IMR-90 (cell line): ENCODE results near the gene ZBTB47. TPM values are rescaled to one million over a fixed set of nuclear protein-coding genes. Genes with fewer than 3 reads are reported as not detected.
A peak's percentile ranks its signal among the peaks of the same experiment; 100 is the strongest.

Source experiments
- ATAC-seq: fragments of 200-7000 bp; cut with Tn5 transposase; 2 replicates; pipeline ENCODE4 v1.9.1; 2020; ENCODE audit warnings: low read depth, mild to moderate bottlenecking, moderate library complexity
- BruUV-seq: library from RNA; stranded (reverse); fragments of 400-500 nt; replicated peaks from 2 replicates; lab custom pipeline; 2021; lab: Mats Ljungman, UMichigan
- CTCF ChIA-PET: fragments of 300-600 bp; formaldehyde crosslinking; extraction: SDS; loops from one replicate; lab custom pipeline; 2021; ENCODE audit warnings: antibody characterized with exemption; lab: Yijun Ruan, JAX
- POLR2A ChIA-PET: fragments of 300-600 bp; sonication (Branson Sonifier 250); formaldehyde crosslinking; loops from one replicate; lab custom pipeline; 2022; ENCODE audit warnings: antibody characterized with exemption; ENCODE audit not compliant: unreplicated experiment; lab: Charles Lee
- DNase-seq: peaks from one replicate; pipeline ENCODE4 v3.0.0; 2013
- H2AFZ ChIP-seq: replicated peaks from 2 replicates; pipeline ENCODE3; 2013; ENCODE audit warnings: low read length, mild to moderate bottlenecking; ENCODE audit not compliant: poor library complexity
- H2AK5ac ChIP-seq: 2 replicates; pipeline ENCODE4 v1.6.1; 2013; ENCODE audit warnings: low read depth, low read length, inconsistent platforms
- H2AK9ac ChIP-seq: replicated peaks from 2 replicates; pipeline ENCODE3; 2013; ENCODE audit warnings: mild to moderate bottlenecking, low read depth, low read length, moderate library complexity; ENCODE audit not compliant: poor library complexity
- H2BK120ac ChIP-seq: 2 replicates; pipeline ENCODE4 v1.6.1; 2013; ENCODE audit warnings: low read depth, low read length, inconsistent platforms
- H2BK15ac ChIP-seq: 3 replicates; pipeline ENCODE4 v1.6.1; 2013; ENCODE audit warnings: low read depth, low read length, inconsistent platforms
- H2BK20ac ChIP-seq: 2 replicates; pipeline ENCODE4 v1.6.1; 2013; ENCODE audit warnings: low read depth, mild to moderate bottlenecking, inconsistent platforms, low read length, moderate library complexity
- H2BK5ac ChIP-seq: 2 replicates; pipeline ENCODE4 v1.6.1; 2013; ENCODE audit warnings: mild to moderate bottlenecking, low read depth, low read length, inconsistent platforms; ENCODE audit not compliant: poor library complexity, severe bottlenecking
- H3K14ac ChIP-seq: replicated peaks from 2 replicates; pipeline ENCODE4 v1.6.1; 2013; ENCODE audit warnings: low read depth, low read length, inconsistent platforms
- H3K18ac ChIP-seq: 2 replicates; pipeline ENCODE4 v1.6.1; 2013; ENCODE audit warnings: low read depth, low read length, control low read depth
- H3K23ac ChIP-seq: 2 replicates; pipeline ENCODE4 v1.6.1; 2013; ENCODE audit warnings: low read depth, low read length, inconsistent platforms
- H3K27ac ChIP-seq: 2 replicates; pipeline ENCODE4 v1.5.1; 2013; ENCODE audit warnings: mild to moderate bottlenecking, control low read depth, low read length; ENCODE audit not compliant: insufficient read depth
- H3K27me3 ChIP-seq: 2 replicates; pipeline ENCODE4 v1.6.1; 2013; ENCODE audit warnings: low read length; ENCODE audit not compliant: control insufficient read depth, insufficient read depth
- H3K36me3 ChIP-seq: 2 replicates; pipeline ENCODE4 v1.6.1; 2013; ENCODE audit warnings: low read length, mixed read lengths; ENCODE audit not compliant: control insufficient read depth, insufficient read depth
- H3K4ac ChIP-seq: 2 replicates; pipeline ENCODE4 v1.6.1; 2013; ENCODE audit warnings: low read depth, low read length, inconsistent platforms
- H3K4me1 ChIP-seq: 2 replicates; pipeline ENCODE4 v1.6.1; 2013; ENCODE audit warnings: low read length, mixed read lengths; ENCODE audit not compliant: control insufficient read depth, insufficient read depth
- H3K4me2 ChIP-seq: 2 replicates; pipeline ENCODE4 v1.6.1; 2013; ENCODE audit warnings: low read depth, mild to moderate bottlenecking, control low read depth, low read length, moderate library complexity
- H3K4me3 ChIP-seq: 2 replicates; pipeline ENCODE4 v1.5.1; 2013; ENCODE audit warnings: low read depth, mild to moderate bottlenecking, control low read depth, low read length, moderate library complexity; ENCODE audit not compliant: insufficient read depth
- H3K56ac ChIP-seq: 2 replicates; pipeline ENCODE4 v1.6.1; 2013; ENCODE audit warnings: low read length, inconsistent platforms; ENCODE audit not compliant: insufficient read depth; ENCODE audit errors: extremely low read depth
- H3K79me1 ChIP-seq, 2 experiments: 2 replicates each; pipeline ENCODE4 v1.6.1; 2013; ENCODE audit warnings: low read length in 2 of 2, inconsistent platforms in 1 of 2, low read depth in 1 of 2
- H3K9ac ChIP-seq: 2 replicates; pipeline ENCODE4 v1.6.1; 2013; ENCODE audit warnings: low read depth, low read length, control low read depth
- H3K9me1 ChIP-seq: 2 replicates; pipeline ENCODE4 v1.6.1; 2013; ENCODE audit warnings: low read length, inconsistent platforms; ENCODE audit not compliant: insufficient read depth
- H3K9me3 ChIP-seq: 2 replicates; pipeline ENCODE4 v1.6.1; 2013; ENCODE audit warnings: low read length; ENCODE audit not compliant: control insufficient read depth, insufficient read depth
- H4K20me1 ChIP-seq: 2 replicates; pipeline ENCODE4 v1.6.1; 2013; ENCODE audit warnings: low read length, inconsistent platforms; ENCODE audit not compliant: insufficient read depth
- H4K5ac ChIP-seq: 2 replicates; pipeline ENCODE4 v1.6.1; 2013; ENCODE audit warnings: mild to moderate bottlenecking, low read depth, low read length, control low read depth
- H4K8ac ChIP-seq, 2 experiments: 2 replicates each; pipeline ENCODE4 v1.6.1; 2013; ENCODE audit warnings: low read depth in 2 of 2, low read length in 2 of 2, control low read depth in 1 of 2, inconsistent platforms in 1 of 2
- H4K91ac ChIP-seq: 2 replicates; pipeline ENCODE4 v1.6.1; 2013; ENCODE audit warnings: low read depth, low read length, inconsistent platforms; ENCODE audit not compliant: insufficient read depth
- BHLHE40 ChIP-seq: fragments of 150-350 bp; IDR thresholded peaks from 2 replicates; pipeline ENCODE4 v1.6.1; 2016; ENCODE audit warnings: mild to moderate bottlenecking, low read depth, low read length
- CEBPB ChIP-seq: IDR thresholded peaks from 2 replicates; pipeline ENCODE4 v1.6.1; 2012; ENCODE audit warnings: low read depth, low read length, improper control_type of control experiment
- CHD1 ChIP-seq: IDR thresholded peaks from 2 replicates; pipeline ENCODE4 v1.6.1; 2012; ENCODE audit warnings: low read depth, low read length, improper control_type of control experiment
- ELK1 ChIP-seq: fragments of 150-350 bp; IDR thresholded peaks from 2 replicates; pipeline ENCODE4 v1.6.1; 2016; ENCODE audit warnings: low read depth, mild to moderate bottlenecking, low read length, moderate library complexity, borderline replicate concordance
- FOS ChIP-seq: fragments of 150-350 bp; IDR thresholded peaks from 2 replicates; pipeline ENCODE4 v1.6.1; 2016; ENCODE audit warnings: low read depth, low read length
- MAZ ChIP-seq: IDR thresholded peaks from 2 replicates; pipeline ENCODE4 v1.6.1; 2012; ENCODE audit warnings: low read depth, mild to moderate bottlenecking, low read length, improper control_type of control experiment, moderate library complexity, borderline replicate concordance
- MXI1 ChIP-seq: IDR thresholded peaks from 2 replicates; pipeline ENCODE4 v1.6.1; 2012; ENCODE audit warnings: low read depth, mild to moderate bottlenecking, low read length, moderate library complexity, borderline replicate concordance
- NFE2L2 ChIP-seq: fragments of 150-350 bp; IDR thresholded peaks from 2 replicates; pipeline ENCODE4 v1.6.1; 2016; ENCODE audit warnings: low read depth, mild to moderate bottlenecking, low read length
- POLR2A ChIP-seq: IDR thresholded peaks from 2 replicates; pipeline ENCODE4 v1.6.1; 2012; ENCODE audit warnings: mild to moderate bottlenecking, low read depth, low read length
- RAD21 ChIP-seq: IDR thresholded peaks from 2 replicates; pipeline ENCODE4 v1.6.1; 2012; ENCODE audit warnings: low read length, improper control_type of control experiment
- RCOR1 ChIP-seq: IDR thresholded peaks from 2 replicates; pipeline ENCODE4 v1.6.1; 2012; ENCODE audit warnings: mild to moderate bottlenecking, low read length, improper control_type of control experiment; ENCODE audit not compliant: insufficient replicate concordance
- USF2 ChIP-seq: fragments of 150-350 bp; IDR thresholded peaks from 2 replicates; pipeline ENCODE4 v1.6.1; 2017; ENCODE audit warnings: mild to moderate bottlenecking, antibody characterized with exemption, low read length, low read depth
- WGBS, 2 experiments: methylation state at CpG; one replicate each; pipeline versions ENCODE4 v1.1.5 to v1.1.7; 2013; ENCODE audit warnings: missing lambda C conversion rate in 2 of 2; ENCODE audit not compliant: insufficient read length in 1 of 2; ENCODE audit errors: extremely low coverage in 2 of 2; 5-methylcytosine and 5-hydroxymethylcytosine counted together
- dilution Hi-C: fragments of 300-500 bp; cut with HindIII; formaldehyde crosslinking; loops from one replicate; pipeline ENCODE4 v1.14.3; 2018; ENCODE audit warnings: low sequenced_read_pairs; ENCODE audit not compliant: unreplicated experiment
- in situ Hi-C: fragments of 300-500 bp; cut with MboI; formaldehyde crosslinking; loops from 3 replicates; pipeline ENCODE4 v1.14.3; 2019; ENCODE audit warnings: low sequenced_read_pairs, inconsistent platforms, mixed read lengths
- intact Hi-C: fragments of 100-400 bp; cut with micrococcal nuclease; formaldehyde crosslinking; loops from 2 replicates; pipeline ENCODE4 v1.10.0; 2022
- polyA plus RNA-seq, 3 experiments: library from polyadenylated mRNA; depleted of rRNA; stranded (reverse); fragments of >200 nt; gene quantifications; 2 replicates each; pipeline ENCODE4 v1.2.3, GENCODE V29; 2012; ENCODE audit warnings: low replicate concordance in 1 of 3
- total RNA-seq: library from RNA; depleted of rRNA; stranded (reverse); fragments of >200 nt; gene quantifications from 2 replicates; pipeline ENCODE4 v1.2.3, GENCODE V29; 2012

ZBTB47 gene
- total and polyA plus RNA-seq, 2 of the 4 experiments (the other 2 are of a cell fraction), result 10.9 to 16.8 TPM

GRCh38 chr3:42633544-42633943 is 20.0 kb upstream of the ZBTB47 start:
- Histone ChIP-seq H3K9ac (no peak overlapping the region), H3K27me3 (no peaks in the 10 kb centered on the region), H3K4me3 (no peak overlapping the region), H3K18ac (no peak overlapping the region), H4K20me1 (peaks cover 3% of the 10 kb centered on the region; the same call in 1 of the 2 replicates), H2AK9ac (no peak overlapping the region), H2BK120ac (no peak overlapping the region), H3K14ac (no peak overlapping the region), H3K4me2 (no peak overlapping the region), H3K79me1 (peaks cover 11 to 35% of the 10 kb centered on the region in 2 experiments; a peak in 3 of 4 replicates), H3K23ac (no peak overlapping the region), H2AFZ (no peak overlapping the region), H3K56ac (no peak overlapping the region), H3K4me1 (peaks cover 8% of the 10 kb centered on the region), H4K8ac (no peak overlapping the region), H2BK20ac (no peak overlapping the region), H3K9me1 (0 out of 2 replicates have a peak, but pooled peaks cover 3% of the 10 kb centered on the region), H2BK15ac (no peak overlapping the region), H4K5ac (no peak overlapping the region), H3K4ac (no peak overlapping the region), H2BK5ac (no peak overlapping the region), H3K9me3 (no peaks in the 10 kb centered on the region), H4K91ac (no peak overlapping the region), H2AK5ac (no peak overlapping the region), H3K27ac (no peak overlapping the region), H3K36me3 (peaks cover 39% of the 10 kb centered on the region)
- ChIA-PET CTCF (interaction anchor here (1.7 kb wide), 1 partner anchor 18 kb away, joined by 6 read pairs; no protein-coding TSS in a partner anchor), POLR2A (no interaction called here)
- intact Hi-C loops (no loop called here), in situ Hi-C loops (no loop called here), dilution Hi-C loops (no loop called here)
- 100% methylated on average over 1 of the region's 6 CpGs; no CpG with 5 or more reads in 1 of the 2 experiments for WGBS, 2 experiments
- no TSS peak for BruUV-seq
- ATAC-seq (peak; percentile 38), DNase-seq (peak; percentile 73)
- TF ChIP-seq FOS (no peak), POLR2A (no peak), MXI1 (no peak), RAD21 (no peak), ELK1 (no peak), BHLHE40 (no peak), CEBPB (no peak), RCOR1 (no peak), NFE2L2 (no peak), MAZ (no peak), CHD1 (no peak), USF2 (no peak)
